GM12891 (cell line): ENCODE data around the gene RAD9A.
A peak's percentile ranks its signal among the peaks of the same experiment; 100 is the strongest.

ENCODE experiments used
- DNase-seq: peaks from one replicate; pipeline ENCODE4 v3.0.0; 2011; ENCODE audit warnings: low spot score; ENCODE audit not compliant: insufficient read length
- FAIRE-seq: peaks from 2 replicates; lab custom pipeline; 2011; peaks lifted over from hg19 to GRCh38; lab: Jason Lieb, UNC
- PAX5 ChIP-seq: IDR thresholded peaks from 2 replicates; pipeline ENCODE4 v1.6.1; 2011; ENCODE audit warnings: low read length, moderate library complexity, mild to moderate bottlenecking; ENCODE audit not compliant: insufficient read depth, severe bottlenecking
- POLR2A ChIP-seq: IDR thresholded peaks from 2 replicates; pipeline ENCODE4 v1.6.1; 2011; ENCODE audit warnings: low read depth, low read length, control low read depth
- POLR2AphosphoS5 ChIP-seq: IDR thresholded peaks from 2 replicates; pipeline ENCODE4 v1.6.1; 2011; ENCODE audit warnings: low read depth, low read length, control low read depth
- POU2F2 ChIP-seq: IDR thresholded peaks from 2 replicates; pipeline ENCODE4 v1.6.1; 2011; ENCODE audit warnings: low read depth, mild to moderate bottlenecking, control low read depth, low read length, moderate library complexity
- SPI1 ChIP-seq: IDR thresholded peaks from 2 replicates; pipeline ENCODE4 v1.6.1; 2011; ENCODE audit warnings: low read depth, low read length, control low read depth
- TAF1 ChIP-seq: IDR thresholded peaks from 2 replicates; pipeline ENCODE4 v1.6.1; 2011; ENCODE audit warnings: low read depth, low read length, control low read depth

Gene RAD9A

GRCh38 chr11:67432655-67433349, 41.0 kb downstream of the RAD9A start:
- no peak for DNase-seq
- no peak for FAIRE-seq
- no peak for TF ChIP-seq TAF1
- TF ChIP-seq POLR2AphosphoS5, result no peak; the same call in 1 of the 2 replicates
- TF ChIP-seq PAX5, result no peak
- peak; percentile 5; the same call in 1 of the 2 replicates for TF ChIP-seq POLR2A

- peak; percentile 43 for TF ChIP-seq POLR2A
- no peak for TF ChIP-seq SPI1
- 0 out of 2 replicates have a peak, but pooled peaks have one; percentile 4 for TF ChIP-seq POLR2AphosphoS5
- DNase-seq (no peak), FAIRE-seq (peak; percentile 73)
These were observed 42.0 kb downstream of the RAD9A start for GRCh38 chr11:67433536-67434394.

- TF ChIP-seq PAX5 (no peak), POLR2AphosphoS5 (peak; percentile 97), POU2F2 (peak; percentile 87), POLR2A (peak; percentile 65; the same call in 1 of the 2 replicates)
- DNase-seq, result no peak
- FAIRE-seq, result peak; percentile 77
These were observed 42.7 kb downstream of the RAD9A start for GRCh38 chr11:67434395-67434881.

- DNase-seq (no peak), FAIRE-seq (peak; percentile 57)
These were observed 43.4 kb downstream of the RAD9A start for GRCh38 chr11:67435031-67435726.

GRCh38 chr11:67435727-67436458, 44.1 kb downstream of the RAD9A start:
- TF ChIP-seq POLR2AphosphoS5 (peak; percentile 69; the same call in 1 of the 2 replicates), TAF1 (peak; percentile 10; the same call in 1 of the 2 replicates), POU2F2 (no peak), POLR2A (peak; percentile 13)
- DNase-seq (no peak), FAIRE-seq (peak; percentile 54)

More at GRCh38 chr11:67435031-67435726, 43.4 kb downstream of the RAD9A start:
- TF ChIP-seq TAF1 (no peak), PAX5 (no peak), POLR2A (no peak), POU2F2 (no peak), POLR2AphosphoS5 (no peak; the same call in 1 of the 2 replicates), SPI1 (no peak)

- FAIRE-seq (peak; percentile 98), DNase-seq (peak; percentile 89)
These were observed 44.8 kb downstream of the RAD9A start for GRCh38 chr11:67436459-67437081.

GRCh38 chr11:67437082-67437808, 45.5 kb downstream of the RAD9A start, which contains the start of gene PTPRCAP:
Gene PTPRCAP, minus strand, starts transcription at chr11:67437682. Its CDS starts 63 bp downstream, at chr11:67437619.
- peak; percentile 95 for TF ChIP-seq TAF1
- TF ChIP-seq POLR2AphosphoS5, result peak; percentile 96
- TF ChIP-seq PAX5, result no peak
- TF ChIP-seq POLR2A, result peak; percentile 94
- TF ChIP-seq POU2F2, result peak; percentile 58; the same call in 1 of the 2 replicates
- peak; percentile 45 for TF ChIP-seq SPI1
- DNase-seq (peak; percentile 84), FAIRE-seq (no peak)

More at GRCh38 chr11:67436459-67437081, 44.8 kb downstream of the RAD9A start:
- TF ChIP-seq TAF1, result 0 out of 2 replicates have a peak, but pooled peaks have one; percentile 13
- peak; percentile 73 for TF ChIP-seq POLR2A
- no peak; the same call in 1 of the 2 replicates for TF ChIP-seq POLR2AphosphoS5
- TF ChIP-seq POU2F2, result peak; percentile 94

- no peak for TF ChIP-seq POU2F2
- TF ChIP-seq TAF1, result no peak
- TF ChIP-seq PAX5, result no peak
- TF ChIP-seq POLR2A, result no peak
- TF ChIP-seq POLR2AphosphoS5, result no peak
- TF ChIP-seq SPI1, result no peak
- FAIRE-seq (no peak), DNase-seq (no peak)
These were observed 46.0 kb downstream of the RAD9A start for GRCh38 chr11:67437809-67438157.
